ENCODE results near the gene AASS. TPM values are rescaled to one million over a fixed set of nuclear protein-coding genes. Genes with fewer than 3 reads are reported as not detected.

The AASS gene
- total and polyA plus RNA-seq, 2 of the 8 experiments (the other 6 are each of a cell fraction or from before 2014, with no cell fraction given): 203 to 394 TPM

GRCh38 chr7:122166740-122167139, 22.7 kb upstream of the AASS start:
- Histone ChIP-seq H3K23ac (ENCODE audit: insufficient read length) (no peak overlapping the region), H4K91ac (replicated peaks; ENCODE audit: insufficient read length, low read length) (no peak overlapping the region), H2AFZ (ENCODE audit: low read length) (no peak overlapping the region), H2BK12ac (ENCODE audit: low read depth, low read length) (no peak overlapping the region), H3K56ac (replicated peaks; ENCODE audit: insufficient read length, low read depth, low read length) (no peak overlapping the region), H2BK20ac (ENCODE audit: low read length) (no peak overlapping the region), H4K20me1 (replicated peaks in 1 of 2; ENCODE audit: control insufficient read depth in 1 of 2, insufficient read depth in 2 of 2, low read length in 2 of 2) (no peaks in the 10 kb centered on the region), H4K8ac (ENCODE audit: extremely low read depth, insufficient read depth, low read length) (no peak overlapping the region), H3K18ac (ENCODE audit: extremely low read depth, low read length) (no peak overlapping the region), H3K27me3 (replicated peaks in 1 of 4; ENCODE audit: control insufficient read depth in 3 of 4, extremely low read depth in 1 of 4, insufficient read depth in 3 of 4, low read length in 3 of 4) (no peaks in the 10 kb centered on the region), H3K4ac (replicated peaks; ENCODE audit: insufficient read length, low read depth, low read length) (no peak overlapping the region), H3K4me1 (replicated peaks in 1 of 4; ENCODE audit: control insufficient read depth in 3 of 4, insufficient read depth in 4 of 4, low read length in 3 of 4) (no peaks in the 10 kb centered on the region), H2BK15ac (ENCODE audit: low read length) (no peak overlapping the region), H2AK5ac (ENCODE audit: low read depth, low read length) (no peak overlapping the region), H3K23me2 (ENCODE audit: low read depth, low read length) (no peaks in the 10 kb centered on the region), H3K4me2 (ENCODE audit: insufficient read depth in 1 of 2, low read depth in 2 of 2, low read length in 2 of 2) (no peak overlapping the region), H4K5ac (ENCODE audit: insufficient read length, low read depth, low read length) (no peak overlapping the region), H3K9ac (replicated peaks in 1 of 4; ENCODE audit: extremely low read depth in 1 of 4, low read depth in 3 of 4, low read length in 3 of 4) (no peak overlapping the region), H3K79me1 (ENCODE audit: low read depth, low read length) (no peaks in the 10 kb centered on the region), H3K36me3 (ENCODE audit: control insufficient read depth in 2 of 4, insufficient read depth in 4 of 4, low read length in 3 of 4) (no peaks in the 10 kb centered on the region), H3K27ac (ENCODE audit: low read depth, low read length) (no peak overlapping the region), H2BK5ac (ENCODE audit: low read depth, low read length) (no peak overlapping the region), H3K4me3 (ENCODE audit: extremely low read depth in 1 of 4, insufficient read depth in 2 of 4, low read depth in 3 of 4, low read length in 4 of 4) (no peak overlapping the region), H3K9me3 (ENCODE audit: insufficient read depth in 2 of 2, low read depth in 1 of 2, low read length in 1 of 2) (no peaks in the 10 kb centered on the region), H2BK120ac (replicated peaks; ENCODE audit: low read depth, low read length) (no peak overlapping the region), H3K79me2 (ENCODE audit: control insufficient read depth in 1 of 2, insufficient read depth in 2 of 2, low read length in 2 of 2) (no peaks in the 10 kb centered on the region), H3K14ac (ENCODE audit: insufficient read length) (no peak overlapping the region)
- ChIA-PET POLR2A (ENCODE audit: partially characterized antibody) (interaction anchor here (1.6 kb wide), 1 partner anchor 10 kb away, joined by 6 read pairs; no protein-coding TSS in a partner anchor), CTCF (ENCODE audit: partially characterized antibody) (interaction anchor here (1.3 kb wide), 1 partner anchor 10 kb away, joined by 5 read pairs; no protein-coding TSS in a partner anchor)
- WGBS, 2 experiments (ENCODE audit: extremely low coverage in 1 of 2, insufficient coverage in 1 of 2, insufficient read length in 1 of 2, insufficient replicate concordance in 2 of 2, low coverage in 1 of 2, low lambda C conversion rate in 2 of 2, missing lambda C conversion rate in 1 of 2): 83% methylated on average over 1 of the region's 1 CpG; no CpG with 5 or more reads in 1 of the 2 experiments
- DNase-seq (ENCODE audit: low read depth in 1 of 2, low spot score in 2 of 2) (no peak), FAIRE-seq (no peak)
- TF ChIP-seq BACH1 (IDR thresholded peaks at IDR 0.05; ENCODE audit: low read length) (no peak), CHD2 (IDR thresholded peaks at IDR 0.05; ENCODE audit: low read length) (no peak), ZNF274 (IDR thresholded peaks at IDR 0.05; ENCODE audit: borderline replicate concordance, extremely low read depth, low read length) (no peak), BCL11A (IDR thresholded peaks at IDR 0.05; ENCODE audit: low read depth in 2 of 2, low read length in 2 of 2) (no peak), RBBP5 (IDR thresholded peaks at IDR 0.05; ENCODE audit: borderline replicate concordance, low read depth, low read length) (no peak), SIRT6 (IDR thresholded peaks at IDR 0.05; ENCODE audit: low read length) (no peak), KDM5A (IDR thresholded peaks at IDR 0.05; ENCODE audit: low read length) (no peak), KDM1A (IDR thresholded peaks at IDR 0.05; ENCODE audit: borderline replicate concordance, low read length) (no peak), GABPA (IDR thresholded peaks at IDR 0.05; ENCODE audit: borderline replicate concordance, insufficient read depth, low read length) (no peak)

All from H1 (cell line).